Small intestine (tissue), 7 donors: ENCODE data around the gene ASMT. TPM values are rescaled to one million over a fixed set of nuclear protein-coding genes. Genes with fewer than 3 reads are reported as not detected.
"Not testable (repeated sequence)": the region's sequence is repeated elsewhere in the genome, so short reads cannot be mapped to it uniquely, and the experiment has no call there.

ENCODE experiments used
- DNase-seq, 2 donors: peaks; one replicate each; pipeline versions ENCODE4 v3.0.0 to v3.0.0-alpha.2; 2013
- FAIRE-seq: peaks from 2 replicates; lab custom pipeline; 2012; peaks lifted over from hg19 to GRCh38; lab: Jason Lieb, UNC
- H3K27ac ChIP-seq, 3 donors: one replicate each; pipeline ENCODE4 v1.5.1; 2013; ENCODE audit warnings: low read length in 2 of 3, mild to moderate bottlenecking in 2 of 3, control low read depth in 1 of 3, inconsistent platforms in 1 of 3, low read depth in 1 of 3, moderate library complexity in 1 of 3
- H3K27me3 ChIP-seq, 3 donors: one replicate each; pipeline ENCODE4 v1.6.1; 2013; ENCODE audit warnings: low read length in 3 of 3, inconsistent platforms in 1 of 3; ENCODE audit not compliant: control insufficient read depth in 3 of 3, insufficient read depth in 3 of 3
- H3K36me3 ChIP-seq, 3 donors: one replicate each; pipeline ENCODE4 v1.6.1; 2013; ENCODE audit warnings: low read length in 3 of 3, inconsistent platforms in 1 of 3, low read depth in 1 of 3, mild to moderate bottlenecking in 1 of 3, moderate library complexity in 1 of 3; ENCODE audit not compliant: control insufficient read depth in 3 of 3, insufficient read depth in 2 of 3
- H3K4me1 ChIP-seq, 3 donors: one replicate each; pipeline ENCODE4 v1.6.1; 2013; ENCODE audit warnings: low read length in 2 of 3, inconsistent platforms in 1 of 3, low read depth in 1 of 3, mild to moderate bottlenecking in 1 of 3, moderate library complexity in 1 of 3; ENCODE audit not compliant: control insufficient read depth in 3 of 3, insufficient read depth in 2 of 3
- H3K4me3 ChIP-seq, 3 donors: one replicate each; pipeline ENCODE4 v1.5.1; 2013; ENCODE audit warnings: low read length in 3 of 3, control low read depth in 1 of 3, inconsistent platforms in 1 of 3, low read depth in 1 of 3, mild to moderate bottlenecking in 1 of 3, moderate library complexity in 1 of 3
- H3K9me3 ChIP-seq, 2 donors: one replicate each; pipeline ENCODE4 v1.6.1; 2013; ENCODE audit warnings: low read depth in 1 of 2, low read length in 1 of 2; ENCODE audit not compliant: control insufficient read depth in 2 of 2, insufficient read depth in 1 of 2
- WGBS, 3 donors: extraction: QIAGEN DNeasy Blood & Tissue Kit; methylation state at CpG; one replicate each; pipeline ENCODE4 v1.1.7; 2013; 5-methylcytosine and 5-hydroxymethylcytosine counted together
- polyA plus RNA-seq, 4 donors: library from polyadenylated mRNA; stranded (reverse) in 3 of 4; unstranded in 1 of 4; fragments of 200-250 nt in 3 of 4; fragments of 120-200 nt in 1 of 4; gene quantifications; one replicate each; pipeline versions ENCODE4 v1.2.1 to v1.2.3, GENCODE V29; 2013
- donor health status: healthy with polysubstance abuse.
- donor health status: control.
- donor health status: control.
- donor health status: Bipolar disorder and iron deficiency.
- donor health status: healthy.

ASMT gene
- polyA plus RNA-seq, 4 donors = 0.04 to 0.06 TPM; not detected in 2

- no peak for DNase-seq
- WGBS, 3 donors = 73 to 82% (median 80%) methylated on average over 6 of the region's 6 CpGs
- Histone ChIP-seq H3K36me3 (no peaks in the 10 kb centered on the region), H3K27me3 (no peaks in the 10 kb centered on the region), H3K27ac (no peak overlapping the region), H3K4me3 (no peak overlapping the region), H3K9me3 (no peaks in the 10 kb centered on the region), H3K4me1 (no peaks in the 10 kb centered on the region)
- FAIRE-seq = no peak
These were observed 52.7 kb downstream of the ASMT start for GRCh38 chrX:1667566-1667965.

GRCh38 chrX:1673337-1673736 lies 58.5 kb downstream of the ASMT start:
- no peak for FAIRE-seq
- Histone ChIP-seq H3K4me3 (no peak overlapping the region), H3K4me1 (no peaks in the 10 kb centered on the region), H3K27me3 (no peaks in the 10 kb centered on the region), H3K9me3 (no peaks in the 10 kb centered on the region), H3K27ac (no peak overlapping the region), H3K36me3 (no peaks in the 10 kb centered on the region)
- WGBS, 3 donors = 66 to 79% (median 78%) methylated on average over 7 of the region's 7 CpGs
- peak; percentile 26 to 27 for DNase-seq

GRCh38 chrX:1676866-1677265 lies 62.0 kb downstream of the ASMT start:
- no peak overlapping the region for H3K27ac ChIP-seq
- H3K36me3 ChIP-seq = no peaks in the 10 kb centered on the region
- no peak overlapping the region for H3K4me3 ChIP-seq
- H3K27me3 ChIP-seq = no peaks in the 10 kb centered on the region
- WGBS, 3 donors = 57 to 89% (median 75%) methylated on average over 14 of the region's 14 CpGs
- H3K9me3 ChIP-seq = no peaks in the 10 kb centered on the region
- no peaks in the 10 kb centered on the region for H3K4me1 ChIP-seq
- FAIRE-seq (no peak), DNase-seq (no peak)

GRCh38 chrX:1679238-1679637 lies 64.4 kb downstream of the ASMT start:
- WGBS, 3 donors = 50 to 55% (median 52%) methylated on average over 9 of the region's 9 CpGs
- FAIRE-seq (no peak), DNase-seq (no peak)
- H3K4me3 ChIP-seq = no peak overlapping the region
- H3K4me1 ChIP-seq = no peaks in the 10 kb centered on the region
- no peak overlapping the region for H3K27ac ChIP-seq
- H3K9me3 ChIP-seq = no peaks in the 10 kb centered on the region
- no peaks in the 10 kb centered on the region for H3K27me3 ChIP-seq
- H3K36me3 ChIP-seq = no peaks in the 10 kb centered on the region

- no peak for DNase-seq
- no peaks in the 10 kb centered on the region for H3K36me3 ChIP-seq
- FAIRE-seq = no peak
- no peaks in the 10 kb centered on the region for H3K27me3 ChIP-seq
- no peaks in the 10 kb centered on the region for H3K9me3 ChIP-seq
- H3K27ac ChIP-seq = no peak overlapping the region
- H3K4me3 ChIP-seq = no peak overlapping the region
- H3K4me1 ChIP-seq = no peaks in the 10 kb centered on the region
These were observed 66.6 kb downstream of the ASMT start for GRCh38 chrX:1681439-1681838.

GRCh38 chrX:1681856-1682255 lies 67.0 kb downstream of the ASMT start:
- H3K27me3 ChIP-seq, H3K4me1 ChIP-seq, H3K4me3 ChIP-seq, FAIRE-seq, H3K27ac ChIP-seq, H3K9me3 ChIP-seq, DNase-seq, H3K36me3 ChIP-seq: not testable (repeated sequence)

GRCh38 chrX:1682501-1682900 lies 67.6 kb downstream of the ASMT start:
- H3K4me1 ChIP-seq, H3K36me3 ChIP-seq, H3K9me3 ChIP-seq, H3K27ac ChIP-seq, H3K27me3 ChIP-seq, DNase-seq, H3K4me3 ChIP-seq, FAIRE-seq: not testable (repeated sequence)
- WGBS, 3 donors = 86 to 99% (median 94%) methylated on average over 4 of the region's 4 CpGs

- not testable (repeated sequence) for H3K27ac ChIP-seq, DNase-seq, H3K36me3 ChIP-seq, H3K4me1 ChIP-seq, H3K9me3 ChIP-seq, H3K27me3 ChIP-seq, H3K4me3 ChIP-seq, FAIRE-seq
- WGBS, 3 donors = 87 to 90% (median 87%) methylated on average over 3 of the region's 8 CpGs
These were observed 70.0 kb downstream of the ASMT start for GRCh38 chrX:1684883-1685282.

- H3K27ac ChIP-seq, H3K9me3 ChIP-seq, H3K4me3 ChIP-seq, FAIRE-seq, H3K4me1 ChIP-seq, H3K27me3 ChIP-seq, DNase-seq, H3K36me3 ChIP-seq: not testable (repeated sequence)
- 97 to 100% (median 98%) methylated on average over 1 of the region's 3 CpGs for WGBS, 3 donors
These were observed 70.6 kb downstream of the ASMT start for GRCh38 chrX:1685444-1685880.
